RPMI8226 (cell line): ENCODE data around the gene COL1A1.

Source experiments
- DNase-seq: peaks from one replicate; pipeline ENCODE4 v3.0.0-alpha.2; 2015

The COL1A1 gene

DNA sequence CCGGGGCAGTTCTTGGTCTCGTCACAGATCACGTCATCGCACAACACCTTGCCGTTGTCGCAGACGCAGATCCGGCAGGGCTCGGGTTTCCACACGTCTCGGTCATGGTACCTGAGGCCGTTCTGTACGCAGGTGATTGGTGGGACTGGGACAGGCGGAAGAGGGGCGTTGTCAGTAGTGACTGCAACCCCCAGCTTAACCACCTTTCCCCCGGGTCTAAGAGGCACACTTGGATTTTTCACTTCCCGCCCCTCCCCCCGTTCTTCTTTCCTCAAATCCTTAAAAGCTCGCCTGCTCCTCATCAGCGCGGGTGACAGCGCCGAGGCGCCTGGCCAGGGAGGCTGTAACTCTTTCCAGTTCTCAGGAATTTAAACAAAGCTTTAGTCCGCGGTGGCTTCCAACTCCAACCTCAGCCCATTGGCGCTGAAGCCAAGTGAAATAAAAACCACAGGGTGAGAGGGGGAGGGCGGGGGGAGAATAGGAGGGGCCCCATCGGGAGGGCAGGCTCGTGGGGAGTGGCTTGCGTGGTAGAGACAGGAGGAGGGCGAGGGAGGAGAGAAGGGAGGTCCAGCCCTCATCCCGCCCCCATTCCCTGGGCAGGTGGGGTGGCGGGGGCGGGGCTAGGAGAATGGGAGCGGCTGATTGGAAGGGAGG lies 1.5 kb downstream of the COL1A1 start:
- peak; percentile 85 for DNase-seq

DNA sequence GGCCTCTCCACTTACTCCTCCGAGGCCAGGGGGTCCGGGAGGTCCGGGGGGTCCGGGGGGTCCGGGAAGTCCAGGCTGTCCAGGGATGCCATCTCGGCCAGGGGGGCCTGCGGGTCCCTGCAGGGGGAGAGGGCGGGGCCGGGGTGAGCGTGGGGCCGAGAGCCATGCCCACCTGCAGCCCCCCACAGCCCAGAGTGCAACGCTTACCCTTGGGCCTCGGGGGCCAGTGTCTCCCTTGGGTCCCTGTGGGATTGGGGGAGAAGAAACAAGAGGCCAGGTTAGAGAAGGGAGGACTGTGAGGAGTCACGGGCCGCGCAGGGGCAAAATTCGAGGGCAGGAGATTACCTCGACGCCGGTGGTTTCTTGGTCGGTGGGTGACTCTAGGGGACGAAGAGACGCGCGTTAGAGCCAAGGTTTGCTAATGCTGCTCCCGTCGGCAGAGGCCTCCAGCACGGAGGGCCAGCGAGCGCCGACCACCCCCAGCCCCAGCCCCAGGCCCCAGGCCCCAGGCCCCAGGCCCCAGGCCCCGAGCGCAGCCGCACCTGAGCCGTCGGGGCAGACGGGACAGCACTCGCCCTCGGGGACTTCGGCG lies 2.1 kb downstream of the COL1A1 start:
- no peak for DNase-seq

DNA sequence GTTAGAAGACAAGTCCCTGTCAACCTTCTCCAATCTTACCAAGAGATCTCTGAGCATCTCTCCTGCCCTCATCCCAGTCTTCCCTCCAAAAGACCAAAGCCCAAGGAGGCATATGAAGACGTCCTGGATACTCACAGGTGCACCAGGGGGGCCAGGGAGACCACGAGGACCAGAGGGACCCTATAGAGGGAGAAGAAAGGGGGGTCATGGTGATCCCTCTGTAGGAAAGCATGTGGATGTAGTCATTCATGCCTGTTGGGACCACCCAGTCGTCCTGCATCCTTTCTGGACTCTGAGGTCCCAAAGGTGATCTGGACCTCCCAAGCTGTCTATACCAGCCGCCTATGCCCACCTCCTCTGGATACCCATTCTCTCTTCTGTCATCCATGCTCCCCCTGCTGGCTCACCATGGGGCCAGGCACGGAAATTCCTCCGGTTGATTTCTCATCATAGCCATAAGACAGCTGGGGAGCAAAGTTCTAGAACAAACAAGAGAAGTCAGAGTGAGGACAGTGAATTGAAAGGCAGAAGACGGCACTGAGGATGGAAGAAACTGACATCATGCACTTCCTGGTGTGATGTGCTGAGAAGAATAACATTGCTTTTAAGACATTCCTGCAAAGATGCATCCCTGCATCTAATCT lies 3.3 kb downstream of the COL1A1 start:
- peak; percentile 79 for DNase-seq

DNA sequence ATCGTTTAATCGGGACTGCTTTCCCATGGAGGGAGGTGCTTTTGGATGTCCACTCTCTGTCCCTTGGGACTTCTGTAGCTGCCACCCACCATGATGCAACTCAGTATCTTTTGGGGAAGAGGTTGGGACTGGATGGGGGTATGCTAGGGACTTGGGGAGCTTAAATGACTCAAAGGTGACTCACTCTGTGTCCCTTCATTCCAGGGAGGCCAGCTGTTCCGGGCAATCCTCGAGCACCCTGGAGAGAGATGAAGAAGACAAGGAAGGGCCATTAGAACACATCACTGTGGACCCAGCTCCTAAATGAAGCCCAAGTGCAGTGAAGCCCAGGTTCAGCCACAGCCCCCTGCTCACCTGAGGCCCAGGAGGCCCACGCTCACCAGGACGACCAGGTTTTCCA lies 4.6 kb downstream of the COL1A1 start:
- DNase-seq, result no peak

DNA sequence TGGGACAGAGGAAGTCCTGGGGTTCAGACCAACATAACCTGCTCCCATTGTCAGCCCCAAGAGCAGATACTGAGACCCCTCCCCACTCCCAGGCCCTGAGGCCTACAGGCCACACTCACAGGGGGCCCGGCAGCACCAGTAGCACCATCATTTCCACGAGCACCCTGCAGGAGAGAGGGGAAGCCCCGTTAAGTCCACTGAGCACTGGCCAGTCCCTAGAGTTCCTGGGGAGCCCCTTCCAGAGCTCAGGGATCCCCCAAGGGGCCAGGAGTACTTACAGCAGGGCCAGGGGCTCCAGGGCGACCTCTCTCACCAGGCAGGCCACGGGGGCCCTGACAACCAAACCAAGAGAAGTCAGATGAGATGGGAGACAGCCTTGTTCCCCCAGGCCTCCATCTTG lies 5.4 kb downstream of the COL1A1 start:
- no peak for DNase-seq

DNA sequence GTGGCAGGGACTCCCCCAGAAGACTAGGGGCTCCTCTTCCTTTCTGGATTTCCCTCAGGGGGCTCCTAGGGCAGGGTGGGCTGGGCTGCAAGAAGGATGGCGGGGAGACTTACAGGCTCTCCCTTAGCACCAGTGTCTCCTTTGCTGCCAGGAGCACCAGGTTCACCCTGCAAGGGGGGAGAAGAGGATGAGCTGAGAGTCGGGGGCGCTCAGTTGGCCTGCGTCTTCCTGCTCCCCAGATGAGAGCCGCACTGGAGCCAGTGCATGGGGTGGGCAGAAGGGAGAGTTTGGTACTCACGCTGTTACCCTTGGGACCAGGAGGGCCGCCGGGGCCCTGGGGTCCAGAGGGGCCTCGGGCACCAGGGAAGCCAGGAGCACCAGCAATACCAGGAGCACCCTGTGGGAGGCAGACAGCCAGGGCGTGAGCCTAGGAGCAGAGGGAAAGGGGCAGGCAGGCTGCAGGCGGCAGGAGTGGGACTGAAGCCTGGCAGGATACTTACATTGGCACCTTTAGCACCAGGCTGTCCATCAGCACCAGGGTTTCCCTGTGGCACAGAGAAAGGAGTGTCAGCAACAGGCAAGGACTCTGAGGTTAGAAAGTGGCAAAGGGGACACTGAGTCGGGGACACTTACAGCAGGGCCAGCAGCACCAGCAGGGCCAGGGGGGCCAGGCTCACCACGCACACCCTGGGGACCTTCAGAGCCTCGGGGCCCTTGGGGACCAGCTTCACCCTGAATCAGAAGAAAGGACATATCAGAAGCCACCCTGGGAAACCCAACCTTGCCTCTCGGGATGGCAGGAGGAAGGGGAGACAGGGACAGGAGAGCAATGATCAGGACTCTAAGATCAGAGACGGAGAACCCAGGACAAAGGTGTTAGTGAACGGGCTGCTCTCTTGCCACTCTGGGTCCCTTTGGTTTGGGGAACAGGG lies 6.2 kb downstream of the COL1A1 start:
- no peak for DNase-seq

DNA sequence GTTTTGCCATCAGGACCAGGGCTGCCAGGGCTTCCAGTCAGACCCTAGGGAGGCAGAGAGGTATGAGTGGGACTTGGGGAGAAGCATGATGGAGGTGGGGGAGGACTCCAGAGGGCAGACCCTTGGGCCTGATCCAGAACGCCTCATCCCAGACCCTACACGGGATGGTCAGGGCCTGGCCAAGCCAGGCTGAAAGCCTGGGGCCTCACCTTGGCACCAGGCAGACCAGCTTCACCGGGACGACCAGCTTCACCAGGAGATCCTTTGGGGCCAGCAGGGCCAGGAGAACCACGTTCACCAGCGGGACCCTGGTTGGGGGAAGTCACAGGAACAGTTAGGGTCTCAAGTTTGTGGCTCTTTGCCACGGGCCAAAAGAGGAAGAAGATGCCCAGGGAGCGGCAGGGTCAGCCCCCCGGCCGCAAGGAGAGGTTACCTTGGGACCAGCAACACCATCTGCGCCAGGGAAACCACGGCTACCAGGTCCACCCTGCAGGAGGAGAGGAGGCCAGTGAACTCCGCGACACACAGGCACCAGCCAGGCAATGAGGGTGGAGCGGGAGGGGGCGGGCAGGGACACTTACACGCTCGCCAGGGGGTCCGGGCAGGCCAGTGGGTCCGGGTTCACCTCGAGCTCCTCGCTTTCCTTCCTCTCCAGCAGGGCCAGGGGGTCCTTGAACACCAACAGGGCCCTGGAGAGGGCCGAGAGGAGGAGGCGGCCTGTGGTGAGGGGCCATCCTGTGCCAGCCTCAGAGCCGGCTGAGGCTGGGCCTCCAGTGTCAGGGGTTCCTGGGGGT lies 7.1 kb downstream of the COL1A1 start:
- DNase-seq, result no peak

DNA sequence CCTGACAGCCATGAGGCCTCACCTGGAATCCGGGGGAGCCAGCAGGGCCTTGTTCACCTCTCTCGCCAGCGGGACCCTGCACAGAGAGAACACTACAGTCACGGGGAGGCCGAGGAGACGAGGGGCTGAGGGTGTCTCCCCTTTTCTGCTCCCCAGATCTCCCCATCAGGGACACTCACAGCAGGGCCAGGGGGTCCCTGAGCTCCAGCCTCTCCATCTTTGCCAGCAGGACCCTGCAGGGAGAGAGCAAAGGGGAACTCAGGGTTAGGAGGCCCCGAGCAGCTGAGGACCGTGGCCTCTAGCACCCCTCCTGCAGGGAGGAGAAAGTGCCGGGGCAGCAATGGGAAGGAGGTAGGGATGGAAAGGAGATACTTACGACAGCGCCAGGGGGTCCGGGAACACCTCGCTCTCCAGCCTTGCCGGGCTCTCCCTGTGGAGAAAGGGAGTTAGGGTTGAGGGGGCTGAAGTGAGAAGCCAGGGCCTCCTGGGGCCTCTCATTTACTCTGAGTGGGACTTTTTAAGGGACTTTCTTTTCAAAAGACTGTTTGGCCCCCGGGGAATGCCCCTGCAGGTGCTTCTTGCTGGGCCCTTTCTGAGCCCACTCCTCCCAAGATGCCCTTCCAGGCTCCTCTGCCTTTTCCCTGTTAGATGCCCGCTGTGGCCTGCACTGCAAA lies 8.7 kb downstream of the COL1A1 start:
- no peak for DNase-seq

DNA sequence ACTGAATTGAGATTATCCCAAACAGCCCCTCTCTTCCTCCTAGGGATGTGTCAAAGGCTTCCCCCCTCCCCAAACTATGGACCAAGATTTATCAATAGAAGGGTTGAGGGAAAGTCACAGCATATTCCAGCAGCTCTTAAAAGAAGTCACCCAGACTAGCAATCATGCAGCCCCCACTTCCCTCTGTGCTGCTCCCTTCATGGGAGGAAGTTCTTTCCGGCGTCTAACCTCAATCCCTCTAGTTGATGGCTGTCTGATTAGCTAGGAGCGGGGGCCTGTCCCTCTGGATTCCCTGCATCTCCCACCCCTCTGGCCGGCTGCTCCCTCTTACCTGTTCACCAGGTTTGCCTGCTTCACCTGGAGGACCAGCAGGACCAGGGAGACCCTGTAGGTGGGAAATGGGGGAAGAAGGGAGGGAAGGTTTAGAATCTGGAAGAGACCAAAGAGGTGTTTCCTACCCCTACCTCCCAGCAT lies 9.2 kb downstream of the COL1A1 start:
- no peak for DNase-seq

DNA sequence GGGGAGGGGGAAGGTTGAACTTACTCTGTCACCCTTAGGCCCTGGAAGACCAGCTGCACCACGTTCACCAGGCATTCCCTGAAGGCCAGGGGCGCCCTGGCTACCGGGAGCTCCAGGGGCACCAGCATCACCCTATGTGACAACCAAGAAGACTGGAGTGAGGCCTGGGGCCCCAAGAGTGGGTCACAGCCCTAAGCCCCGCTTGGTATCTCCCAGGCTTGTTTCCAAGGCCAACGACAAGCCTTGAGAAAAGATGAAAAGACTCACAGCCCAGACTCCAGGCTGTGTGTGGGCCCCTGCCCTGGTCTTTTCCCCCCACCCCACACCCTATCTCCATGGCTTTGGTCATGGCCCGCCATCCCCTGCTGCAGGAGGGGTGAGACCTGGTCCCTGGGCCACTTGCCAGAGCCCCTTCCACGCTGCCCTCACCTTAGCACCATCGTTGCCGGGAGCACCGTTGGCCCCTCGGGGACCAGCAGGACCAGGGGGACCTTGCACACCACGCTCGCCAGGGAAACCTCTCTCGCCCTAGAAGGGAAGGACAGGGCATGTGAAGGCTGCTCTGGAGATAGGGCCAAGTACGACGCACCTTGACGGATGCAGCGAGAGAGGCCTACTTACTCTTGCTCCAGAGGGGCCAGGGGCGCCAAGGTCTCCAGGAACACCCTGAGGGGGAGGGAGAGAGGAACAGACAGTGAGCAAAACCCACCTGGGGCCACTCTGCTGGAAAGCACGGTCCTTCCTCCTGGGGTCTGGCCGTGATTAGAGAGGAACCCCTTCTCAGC lies 9.9 kb downstream of the COL1A1 start:
- no peak for DNase-seq

DNA sequence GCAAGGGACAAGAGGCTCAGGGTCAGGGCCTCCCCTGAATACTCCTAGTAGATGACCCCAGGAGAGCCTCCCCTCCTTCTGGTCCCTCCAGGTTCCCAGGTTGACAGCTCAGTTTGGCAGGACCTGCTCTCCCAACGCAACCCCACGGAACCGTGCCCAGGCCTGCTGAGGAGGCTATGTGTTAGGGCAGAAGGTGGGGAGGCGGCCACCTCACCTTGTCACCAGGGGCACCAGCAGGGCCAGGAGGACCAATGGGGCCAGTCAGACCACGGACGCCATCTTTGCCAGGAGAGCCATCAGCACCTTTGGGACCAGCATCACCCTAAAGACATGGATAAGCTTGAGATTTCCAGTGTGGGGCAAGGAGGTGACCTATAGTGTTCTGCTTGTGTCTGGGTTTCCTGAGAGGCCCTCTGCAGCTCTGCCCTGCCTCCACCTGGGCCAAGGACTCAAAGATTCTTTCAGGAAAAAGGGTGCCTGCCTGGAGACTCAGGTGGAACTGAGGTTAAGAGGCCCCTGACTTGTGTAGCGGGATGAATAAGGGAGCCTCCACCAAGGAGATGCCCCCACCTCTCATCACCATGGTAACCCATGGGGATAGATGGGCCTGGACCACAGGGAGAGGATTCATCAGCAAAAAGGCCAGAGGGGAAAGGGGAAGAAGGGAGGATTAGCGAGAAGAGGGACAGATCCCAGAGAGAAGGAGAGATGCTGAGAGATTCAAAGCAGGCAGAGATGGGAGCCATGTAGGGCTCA lies 10.7 kb downstream of the COL1A1 start:
- no peak for DNase-seq

DNA sequence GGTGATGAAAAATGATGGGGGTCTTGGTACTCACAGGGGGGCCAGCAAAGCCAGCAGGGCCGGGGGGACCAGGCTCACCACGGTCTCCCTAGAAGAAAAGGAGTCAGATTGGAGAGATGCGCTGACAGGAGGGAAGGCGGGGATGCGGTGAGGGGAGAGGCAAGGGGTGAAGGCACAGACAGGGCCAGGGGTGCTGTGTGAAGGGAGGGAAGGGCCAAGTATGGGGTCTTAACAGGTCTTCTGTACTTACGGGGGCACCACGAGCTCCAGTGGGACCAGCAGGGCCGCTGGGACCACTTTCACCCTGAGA lies 11.2 kb downstream of the COL1A1 start:
- no peak for DNase-seq

DNA sequence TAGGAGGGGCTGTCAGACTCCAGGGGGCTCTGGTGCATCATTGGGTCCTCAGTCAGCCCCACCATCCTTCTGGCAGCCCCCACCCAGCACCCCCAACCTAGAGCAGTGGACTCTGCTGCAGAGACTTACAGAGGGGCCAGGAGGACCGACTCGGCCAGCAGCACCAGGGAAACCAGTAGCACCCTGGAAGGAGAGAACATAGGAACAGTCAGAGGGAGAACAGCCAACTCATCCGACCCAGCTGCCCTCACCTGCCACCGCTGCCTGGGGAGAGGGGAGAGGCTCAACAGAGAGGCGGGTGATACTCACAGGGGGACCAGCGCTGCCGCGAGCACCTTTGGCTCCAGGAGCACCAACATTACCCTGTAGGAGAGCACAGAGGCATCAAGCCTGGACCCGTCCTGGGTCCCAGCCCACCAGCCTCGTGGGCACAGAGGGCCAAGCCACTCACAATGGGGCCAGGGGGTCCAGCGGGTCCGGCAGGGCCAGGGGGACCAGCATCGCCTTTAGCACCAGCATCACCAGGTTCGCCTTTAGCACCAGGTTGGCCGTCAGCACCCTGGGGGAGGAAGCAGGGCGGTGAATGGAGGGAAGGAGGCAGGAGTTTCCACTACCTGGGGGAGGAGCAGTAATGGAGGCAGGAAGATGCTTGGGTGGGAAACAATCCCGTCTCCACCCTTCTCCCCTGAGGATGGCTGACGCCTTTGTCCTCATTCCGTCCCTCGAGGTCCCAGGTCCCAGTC lies 11.7 kb downstream of the COL1A1 start:
- DNase-seq, result no peak

DNA sequence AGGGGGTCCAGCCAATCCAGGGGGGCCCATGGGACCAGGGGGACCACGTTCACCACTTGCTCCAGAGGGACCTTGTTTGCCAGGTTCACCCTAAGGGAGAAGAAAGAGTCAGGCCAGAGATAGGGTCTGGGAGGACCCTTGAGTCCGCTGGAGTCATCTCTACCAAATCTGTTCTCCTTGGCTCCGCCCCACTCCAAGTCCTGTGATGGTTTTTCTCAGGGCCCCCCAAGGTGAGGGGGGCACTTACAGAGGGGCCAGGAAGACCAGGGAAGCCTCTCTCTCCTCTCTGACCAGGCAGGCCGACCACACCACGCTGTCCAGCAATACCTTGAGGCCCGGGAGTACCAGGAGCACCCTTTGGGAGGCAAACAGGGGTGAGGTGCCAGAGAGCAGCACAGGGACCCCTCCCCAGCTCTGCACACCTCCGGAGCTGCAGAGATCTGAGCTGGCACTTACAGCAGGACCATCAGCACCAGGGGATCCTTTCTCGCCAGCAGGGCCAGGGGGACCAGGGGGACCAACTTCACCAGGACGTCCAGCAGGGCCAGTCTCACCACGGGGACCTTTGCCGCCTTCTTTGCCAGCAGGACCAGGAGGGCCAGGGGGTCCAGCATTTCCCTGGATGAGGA lies 12.4 kb downstream of the COL1A1 start:
- DNase-seq, result no peak

DNA sequence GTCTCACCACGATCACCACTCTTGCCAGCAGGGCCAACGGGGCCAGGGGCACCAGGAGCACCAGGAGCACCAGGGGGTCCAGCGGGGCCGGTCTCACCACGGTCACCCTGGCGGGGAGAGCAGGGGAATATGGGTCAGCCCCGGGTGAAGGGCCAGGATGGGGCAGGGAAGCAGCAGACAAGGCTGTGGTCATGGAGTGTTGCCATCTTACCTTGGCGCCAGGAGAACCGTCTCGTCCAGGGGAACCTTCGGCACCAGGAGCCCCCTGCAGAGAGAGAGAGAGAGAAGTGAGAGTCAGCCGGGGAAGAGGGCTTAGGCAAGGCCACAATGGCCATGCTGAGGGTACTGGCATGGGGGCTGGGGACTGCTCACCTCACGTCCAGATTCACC lies 12.9 kb downstream of the COL1A1 start:
- no peak for DNase-seq

DNA sequence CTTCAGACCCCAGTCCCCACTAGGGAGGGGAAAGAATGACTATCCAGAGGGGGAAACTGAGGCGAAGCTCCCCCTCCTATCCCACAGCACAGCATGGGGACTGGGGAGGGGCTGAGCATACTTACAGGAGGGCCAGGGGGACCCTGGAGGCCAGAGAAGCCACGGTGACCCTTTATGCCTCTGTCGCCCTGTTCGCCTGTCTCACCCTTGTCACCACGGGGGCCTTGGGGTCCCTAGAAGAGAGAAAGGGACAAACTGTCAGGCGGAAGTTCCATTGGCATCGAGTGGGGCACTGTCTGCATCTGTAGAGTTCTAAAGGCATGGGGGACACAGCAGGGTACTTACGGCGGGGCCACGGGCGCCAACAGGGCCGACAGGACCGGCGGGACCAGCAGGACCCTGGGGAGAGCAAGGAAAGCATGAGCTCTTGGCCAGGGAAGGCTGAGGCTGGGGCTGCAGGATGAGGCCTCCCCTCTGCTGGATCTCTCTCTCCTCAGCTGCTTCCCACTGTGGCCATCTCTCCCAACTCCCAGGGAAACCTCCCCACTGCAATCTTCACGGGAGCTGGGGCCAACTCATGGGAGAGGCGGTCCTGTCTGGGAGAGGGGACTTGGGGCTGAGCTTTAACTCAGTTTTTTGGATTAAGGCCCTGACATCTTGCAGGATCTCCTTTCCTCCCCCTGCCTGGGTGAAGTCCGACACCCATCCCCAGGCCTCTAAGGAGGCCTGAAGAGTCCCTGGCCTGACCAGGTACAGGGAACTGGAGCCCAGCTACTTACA lies 13.5 kb downstream of the COL1A1 start:
- no peak for DNase-seq

DNA sequence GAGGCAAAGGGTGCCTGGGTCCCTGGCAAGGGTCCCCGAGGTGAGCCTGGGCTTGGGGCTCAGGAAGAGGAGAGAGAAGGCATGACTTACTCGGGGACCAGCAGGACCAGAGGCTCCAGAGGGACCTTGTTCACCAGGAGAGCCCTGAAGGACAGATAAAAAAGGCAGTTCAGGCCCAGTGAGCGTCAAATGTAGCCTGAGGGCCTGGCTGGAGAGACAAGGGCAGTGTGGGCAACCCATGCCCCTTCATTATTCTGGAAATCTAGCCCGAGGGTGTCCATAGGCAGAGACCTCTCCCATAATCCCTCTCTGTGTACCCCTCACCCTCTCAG lies 14.1 kb downstream of the COL1A1 start:
- no peak for DNase-seq

DNA sequence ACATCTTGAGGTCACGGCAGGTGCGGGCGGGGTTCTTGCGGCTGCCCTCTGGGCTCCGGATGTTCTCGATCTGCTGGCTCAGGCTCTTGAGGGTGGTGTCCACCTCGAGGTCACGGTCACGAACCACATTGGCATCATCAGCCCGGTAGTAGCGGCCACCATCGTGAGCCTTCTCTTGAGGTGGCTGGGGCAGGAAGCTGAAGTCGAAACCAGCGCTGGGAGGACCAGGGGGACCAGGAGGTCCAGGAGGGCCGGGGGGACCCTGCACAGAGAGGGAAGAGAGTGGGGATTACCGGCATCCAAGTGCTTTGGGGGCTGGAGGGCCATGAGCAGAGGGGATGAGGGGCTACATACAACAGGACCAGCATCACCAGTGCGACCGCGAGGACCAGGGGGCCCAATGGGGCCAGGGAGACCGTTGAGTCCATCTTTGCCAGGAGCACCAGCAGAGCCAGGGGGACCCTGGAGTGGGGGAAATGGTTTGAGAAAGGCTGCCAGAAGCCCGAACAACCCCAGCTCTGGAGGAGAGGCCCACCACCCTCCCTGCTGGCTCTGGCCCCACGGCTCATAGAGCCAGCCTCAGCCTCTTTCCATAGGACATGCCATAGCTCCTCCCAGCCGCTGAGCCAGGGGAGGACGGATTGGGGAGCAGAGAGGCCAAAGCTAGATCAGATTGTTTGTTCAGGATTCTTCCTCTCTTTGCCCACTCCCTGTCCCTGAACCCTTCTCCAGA lies 14.6 kb downstream of the COL1A1 start:
- DNase-seq, result no peak
